ENCODE results near the gene KSR2.
"Not testable (repeated sequence)": the region's sequence is repeated elsewhere in the genome, so short reads cannot be mapped to it uniquely, and the experiment has no call there.

Gene KSR2

GRCh38 chr12:117733549-117733805 is 235.3 kb downstream of the KSR2 start:
- no peaks in the 10 kb centered on the region for H4K20me1 ChIP-seq (ENCODE audit: control insufficient read depth, insufficient read depth, low read depth, low read length)
- H3K36me3 ChIP-seq (ENCODE audit: control insufficient read depth, low read length), result no peaks in the 10 kb centered on the region
- H3K79me2 ChIP-seq (ENCODE audit: control insufficient read depth, low read length), result no peaks in the 10 kb centered on the region
- no peak overlapping the region for H3K4me3 ChIP-seq (ENCODE audit: low read length)
- no peaks in the 10 kb centered on the region for H3K9me2 ChIP-seq (replicated peaks; ENCODE audit: control insufficient read depth, low read length)
- no peaks in the 10 kb centered on the region for H3K27me3 ChIP-seq (ENCODE audit: control insufficient read depth, low read length)
- TF ChIP-seq EZH2phosphoT487 (IDR thresholded peaks at IDR 0.05; ENCODE audit: borderline replicate concordance, low read length) (no peak), CTCF (IDR thresholded peaks at IDR 0.05; ENCODE audit: low read depth, low read length, poor library complexity, severe bottlenecking) (no peak)
- H3K9me3 ChIP-seq (ENCODE audit: control insufficient read depth, insufficient read depth, low read length), result no peaks in the 10 kb centered on the region
- no peak overlapping the region for H3K4me2 ChIP-seq (ENCODE audit: low read length)
- H3K4me1 ChIP-seq (ENCODE audit: control insufficient read depth, low read length), result no peaks in the 10 kb centered on the region
- H3F3A ChIP-seq (ENCODE audit: control insufficient read depth, insufficient read depth), result no peaks in the 10 kb centered on the region
- no peak overlapping the region for H3K27ac ChIP-seq (ENCODE audit: low read depth, low read length)

DNA sequence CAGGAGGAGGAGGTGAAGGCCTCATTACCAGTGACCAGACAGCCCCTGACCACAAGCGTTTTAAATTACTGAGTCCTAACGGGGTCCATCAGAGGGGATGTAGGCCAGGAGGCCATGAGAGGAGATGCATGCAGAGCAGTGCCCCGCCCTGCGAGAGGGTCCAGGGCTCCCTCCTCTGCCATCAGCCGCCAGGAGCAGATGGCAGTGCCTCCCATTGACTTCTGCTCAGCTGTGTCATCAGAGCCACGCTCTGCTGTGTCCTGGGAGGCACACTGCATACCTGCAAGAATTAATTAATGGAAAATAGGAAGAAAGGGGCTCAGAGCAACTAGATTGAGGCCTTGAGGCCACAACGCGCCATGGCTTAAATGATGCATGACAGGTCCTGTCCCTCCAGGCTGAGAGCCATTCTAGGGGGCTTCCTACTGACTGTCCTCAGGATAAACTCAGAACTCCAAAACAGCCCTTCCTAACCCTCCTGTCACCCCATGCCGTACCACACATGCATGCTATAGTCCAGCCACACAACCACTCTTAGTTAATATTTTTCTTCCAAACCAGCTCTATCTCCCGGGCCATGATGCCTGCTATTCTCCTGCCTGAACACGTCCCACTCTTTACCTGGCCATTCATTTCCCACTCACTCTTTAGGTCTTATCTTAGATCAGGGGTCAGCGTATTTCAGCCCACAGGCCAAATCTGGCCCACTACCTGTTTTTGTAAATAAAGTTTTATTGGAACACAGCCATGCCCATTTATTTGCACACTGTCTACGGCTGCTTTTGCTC is 235.8 kb downstream of the KSR2 start:
- TF ChIP-seq EZH2phosphoT487 (IDR thresholded peaks at IDR 0.05; ENCODE audit: borderline replicate concordance, low read length) (no peak), CTCF (IDR thresholded peaks at IDR 0.05; ENCODE audit: low read depth, low read length, poor library complexity, severe bottlenecking) (no peak)
- Histone ChIP-seq H3K4me3 (ENCODE audit: low read length) (no peak overlapping the region), H3K36me3 (ENCODE audit: control insufficient read depth, low read length) (no peaks in the 10 kb centered on the region), H4K20me1 (ENCODE audit: control insufficient read depth, insufficient read depth, low read depth, low read length) (no peaks in the 10 kb centered on the region), H3K9me3 (ENCODE audit: control insufficient read depth, insufficient read depth, low read length) (no peaks in the 10 kb centered on the region), H3K27me3 (ENCODE audit: control insufficient read depth, low read length) (no peaks in the 10 kb centered on the region), H3K9me2 (replicated peaks; ENCODE audit: control insufficient read depth, low read length) (no peaks in the 10 kb centered on the region), H3K4me1 (ENCODE audit: control insufficient read depth, low read length) (no peaks in the 10 kb centered on the region), H3K79me2 (ENCODE audit: control insufficient read depth, low read length) (no peaks in the 10 kb centered on the region), H3K27ac (ENCODE audit: low read depth, low read length) (no peak overlapping the region), H3K4me2 (ENCODE audit: low read length) (no peak overlapping the region), H3F3A (ENCODE audit: control insufficient read depth, insufficient read depth) (no peaks in the 10 kb centered on the region)

DNA sequence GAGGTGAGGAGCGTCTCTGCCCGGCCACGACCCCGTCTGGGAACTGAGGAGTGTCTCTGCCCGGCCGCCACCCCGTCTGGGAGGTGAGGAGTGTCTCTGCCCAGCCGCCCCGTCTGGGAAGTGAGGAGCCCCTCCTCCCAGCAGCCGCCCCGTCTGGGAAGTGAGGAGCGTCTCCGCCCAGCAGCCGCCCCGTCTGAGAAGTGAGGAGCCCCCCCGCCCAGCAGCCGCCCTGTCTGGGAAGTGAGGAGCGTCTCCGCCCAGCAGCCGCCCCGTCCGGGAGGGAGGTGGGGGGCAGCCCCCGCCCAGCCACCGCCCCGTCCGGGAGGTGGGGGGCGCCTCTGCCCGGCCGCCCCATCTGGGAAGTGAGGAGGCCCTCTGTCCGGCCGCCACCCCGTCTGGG is 237.7 kb downstream of the KSR2 start:
- H3K36me3 ChIP-seq (ENCODE audit: control insufficient read depth, low read length); H3K4me3 ChIP-seq (ENCODE audit: low read length); H3K27me3 ChIP-seq (ENCODE audit: control insufficient read depth, low read length); H3K9me3 ChIP-seq (ENCODE audit: control insufficient read depth, insufficient read depth, low read length); H3K9me2 ChIP-seq (replicated peaks; ENCODE audit: control insufficient read depth, low read length); H3K4me2 ChIP-seq (ENCODE audit: low read length); H3K79me2 ChIP-seq (ENCODE audit: control insufficient read depth, low read length); H3K27ac ChIP-seq (ENCODE audit: low read depth, low read length); H4K20me1 ChIP-seq (ENCODE audit: control insufficient read depth, insufficient read depth, low read depth, low read length); H3K4me1 ChIP-seq (ENCODE audit: control insufficient read depth, low read length); H3F3A ChIP-seq (ENCODE audit: control insufficient read depth, insufficient read depth): not testable (repeated sequence)

- no peak for TF ChIP-seq CTCF (IDR thresholded peaks at IDR 0.05; ENCODE audit: low read depth, low read length, poor library complexity, severe bottlenecking)
- TF ChIP-seq EZH2phosphoT487 (IDR thresholded peaks at IDR 0.05; ENCODE audit: borderline replicate concordance, low read length), result no peak
- Histone ChIP-seq H3K9me2 (replicated peaks; ENCODE audit: control insufficient read depth, low read length) (no peaks in the 10 kb centered on the region), H3K9me3 (ENCODE audit: control insufficient read depth, insufficient read depth, low read length) (no peaks in the 10 kb centered on the region), H3K4me2 (ENCODE audit: low read length) (no peak overlapping the region), H3K4me3 (ENCODE audit: low read length) (no peak overlapping the region), H3K4me1 (ENCODE audit: control insufficient read depth, low read length) (no peaks in the 10 kb centered on the region), H3K27me3 (ENCODE audit: control insufficient read depth, low read length) (no peaks in the 10 kb centered on the region), H3F3A (ENCODE audit: control insufficient read depth, insufficient read depth) (no peaks in the 10 kb centered on the region), H3K27ac (ENCODE audit: low read depth, low read length) (no peak overlapping the region), H3K79me2 (ENCODE audit: control insufficient read depth, low read length) (no peaks in the 10 kb centered on the region), H4K20me1 (ENCODE audit: control insufficient read depth, insufficient read depth, low read depth, low read length) (no peaks in the 10 kb centered on the region), H3K36me3 (ENCODE audit: control insufficient read depth, low read length) (no peaks in the 10 kb centered on the region)
These were observed 241.5 kb downstream of the KSR2 start for GRCh38 chr12:117727301-117727700.
